ENCODE measurements around the gene KRTAP4-3. TPM values are rescaled to one million over a fixed set of nuclear protein-coding genes. Genes with fewer than 3 reads are reported as not detected.

The KRTAP4-3 gene
- polyA plus RNA-seq, 3 donors, result not detected

DNA sequence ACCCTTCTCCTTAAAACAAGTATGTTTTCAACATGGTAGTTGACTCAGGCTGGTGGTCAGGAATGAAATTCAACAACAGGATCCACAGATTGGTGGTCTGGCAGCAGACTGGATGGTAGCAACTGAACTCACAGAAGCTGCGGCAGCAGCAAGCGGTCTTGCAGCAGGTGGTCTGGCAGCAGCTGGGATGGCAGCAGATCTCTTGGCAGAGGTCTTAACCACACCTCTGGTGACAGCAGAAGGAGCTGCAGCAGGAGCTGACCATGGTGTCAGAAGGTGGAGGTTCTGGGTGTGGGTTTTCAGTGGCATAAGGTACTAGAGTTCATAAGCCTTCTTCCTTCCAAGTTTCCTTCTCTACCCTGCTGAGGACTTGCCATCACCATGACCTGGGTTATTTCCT lies 18.9 kb upstream of the KRTAP4-3 start:
- Histone ChIP-seq H2AFZ (ENCODE audit: insufficient read depth, low read depth, low read length, poor library complexity, severe bottlenecking) (no peak overlapping the region), H3K9me3 (replicated peaks in 1 of 2; ENCODE audit: control insufficient read depth in 1 of 2, insufficient read depth in 1 of 2, low read length in 2 of 2) (no peaks in the 10 kb centered on the region), H3K4me2 (replicated peaks; ENCODE audit: extremely low read depth, low read length, poor library complexity, severe bottlenecking) (no peak overlapping the region), H3K27ac (ENCODE audit: low read depth in 1 of 2, low read length in 2 of 2) (no peak overlapping the region), H4K20me1 (ENCODE audit: insufficient read depth, low read length) (no peaks in the 10 kb centered on the region), H3K4me1 (ENCODE audit: control insufficient read depth in 1 of 2, insufficient read depth in 2 of 2, low read length in 2 of 2) (no peaks in the 10 kb centered on the region), H3K9ac (ENCODE audit: insufficient read depth, low read length, poor library complexity, severe bottlenecking) (no peak overlapping the region), H3K4me3 (replicated peaks in 1 of 3; ENCODE audit: low read depth in 2 of 3, low read length in 3 of 3) (no peak overlapping the region), H3K79me2 (ENCODE audit: insufficient read depth, low read length) (no peaks in the 10 kb centered on the region), H3K27me3 (ENCODE audit: control insufficient read depth in 2 of 2, insufficient read depth in 2 of 2, low read length in 2 of 2) (peaks cover 0 to 3% of the 10 kb centered on the region in 2 donors), H3K36me3 (replicated peaks in 1 of 2; ENCODE audit: control insufficient read depth in 1 of 2, insufficient read depth in 2 of 2, low read length in 2 of 2) (no peaks in the 10 kb centered on the region)
- no peaks in the 10 kb centered on the region for H3K4me1 Mint-ChIP-seq
- H3K27ac Mint-ChIP-seq, result no peak overlapping the region
- peaks cover 8 to 15% (median 8%) of the 10 kb centered on the region in 3 donors for H3K27me3 Mint-ChIP-seq (ENCODE audit: low read depth in 3 of 3)
- intact Hi-C loops (cut with micrococcal nuclease), result no loop called here
- no peak for DNase-seq
- 94% methylated on average over 2 of the region's 2 CpGs for WGBS (ENCODE audit: insufficient coverage)
- TF ChIP-seq, protein P1, sequence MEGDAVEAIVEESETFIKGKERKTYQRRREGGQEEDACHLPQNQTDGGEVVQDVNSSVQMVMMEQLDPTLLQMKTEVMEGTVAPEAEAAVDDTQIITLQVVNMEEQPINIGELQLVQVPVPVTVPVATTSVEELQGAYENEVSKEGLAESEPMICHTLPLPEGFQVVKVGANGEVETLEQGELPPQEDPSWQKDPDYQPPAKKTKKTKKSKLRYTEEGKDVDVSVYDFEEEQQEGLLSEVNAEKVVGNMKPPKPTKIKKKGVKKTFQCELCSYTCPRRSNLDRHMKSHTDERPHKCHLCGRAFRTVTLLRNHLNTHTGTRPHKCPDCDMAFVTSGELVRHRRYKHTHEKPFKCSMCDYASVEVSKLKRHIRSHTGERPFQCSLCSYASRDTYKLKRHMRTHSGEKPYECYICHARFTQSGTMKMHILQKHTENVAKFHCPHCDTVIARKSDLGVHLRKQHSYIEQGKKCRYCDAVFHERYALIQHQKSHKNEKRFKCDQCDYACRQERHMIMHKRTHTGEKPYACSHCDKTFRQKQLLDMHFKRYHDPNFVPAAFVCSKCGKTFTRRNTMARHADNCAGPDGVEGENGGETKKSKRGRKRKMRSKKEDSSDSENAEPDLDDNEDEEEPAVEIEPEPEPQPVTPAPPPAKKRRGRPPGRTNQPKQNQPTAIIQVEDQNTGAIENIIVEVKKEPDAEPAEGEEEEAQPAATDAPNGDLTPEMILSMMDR (IDR thresholded peaks at IDR 0.05), result no peak
- peaks cover 0 to 4% (median 0%) of the 10 kb centered on the region in 7 donors for H3K9me3 Mint-ChIP-seq
- no peak overlapping the region for H3K4me3 Mint-ChIP-seq
- no peaks in the 10 kb centered on the region for H3K36me3 Mint-ChIP-seq

DNA sequence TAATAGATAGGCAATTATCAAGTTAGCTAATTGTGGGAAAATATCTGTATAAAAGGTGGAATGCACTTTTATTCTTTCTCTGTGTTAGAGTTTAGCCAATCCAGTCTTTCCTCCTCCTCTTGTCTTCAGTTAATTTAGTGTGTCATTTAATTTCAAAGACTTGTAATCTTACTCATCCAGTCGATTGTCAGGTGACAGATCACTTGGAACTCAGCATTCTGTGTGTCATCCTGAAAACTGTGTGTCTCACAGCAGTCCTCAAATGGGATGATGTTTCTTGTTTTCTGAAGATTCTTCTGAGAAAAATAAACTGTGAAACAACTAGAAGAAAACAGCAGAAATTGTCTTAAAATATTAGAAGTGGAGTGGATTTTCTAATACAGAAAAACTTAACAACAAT lies 17.0 kb upstream of the KRTAP4-3 start:
- TF ChIP-seq, protein P1 (IDR thresholded peaks at IDR 0.05), result no peak
- no peaks in the 10 kb centered on the region for H3K36me3 ChIP-seq (replicated peaks in 1 of 2; ENCODE audit: control insufficient read depth in 1 of 2, insufficient read depth in 2 of 2, low read length in 2 of 2)
- H3K9me3 ChIP-seq (replicated peaks in 1 of 2; ENCODE audit: control insufficient read depth in 1 of 2, insufficient read depth in 1 of 2, low read length in 2 of 2), result no peaks in the 10 kb centered on the region
- no peaks in the 10 kb centered on the region for H4K20me1 ChIP-seq (ENCODE audit: insufficient read depth, low read length)
- intact Hi-C loops (cut with micrococcal nuclease), result no loop called here
- H3K9me3 Mint-ChIP-seq, result peaks cover 0 to 2% (median 0%) of the 10 kb centered on the region in 7 donors
- H3K4me3 ChIP-seq (replicated peaks in 1 of 3; ENCODE audit: low read depth in 2 of 3, low read length in 3 of 3), result no peak overlapping the region
- no peaks in the 10 kb centered on the region for H3K4me1 ChIP-seq (ENCODE audit: control insufficient read depth in 1 of 2, insufficient read depth in 2 of 2, low read length in 2 of 2)
- no peak overlapping the region for H3K27ac Mint-ChIP-seq
- no peak for DNase-seq
- peaks cover 6 to 11% (median 8%) of the 10 kb centered on the region in 3 donors for H3K27me3 Mint-ChIP-seq (ENCODE audit: low read depth in 3 of 3)
- H2AFZ ChIP-seq (ENCODE audit: insufficient read depth, low read depth, low read length, poor library complexity, severe bottlenecking), result no peak overlapping the region
- no peak overlapping the region for H3K4me2 ChIP-seq (replicated peaks; ENCODE audit: extremely low read depth, low read length, poor library complexity, severe bottlenecking)
- H3K4me1 Mint-ChIP-seq, result no peaks in the 10 kb centered on the region
- no peaks in the 10 kb centered on the region for H3K36me3 Mint-ChIP-seq
- no peaks in the 10 kb centered on the region for H3K79me2 ChIP-seq (ENCODE audit: insufficient read depth, low read length)
- H3K4me3 Mint-ChIP-seq, result no peak overlapping the region
- no peak overlapping the region for H3K9ac ChIP-seq (ENCODE audit: insufficient read depth, low read length, poor library complexity, severe bottlenecking)
- H3K27ac ChIP-seq (ENCODE audit: low read depth in 1 of 2, low read length in 2 of 2), result no peak overlapping the region
- H3K27me3 ChIP-seq (ENCODE audit: control insufficient read depth in 2 of 2, insufficient read depth in 2 of 2, low read length in 2 of 2), result peaks cover 0 to 3% of the 10 kb centered on the region in 2 donors
- no CpG with 5 or more reads among the region's 1 CpG for WGBS (ENCODE audit: insufficient coverage)

All from CD14-positive monocyte (primary cell).